HL-60 (cell line): Measurements from ENCODE around the gene C14orf180.

ENCODE experiments used
- GABPA ChIP-seq: IDR thresholded peaks from 2 replicates; pipeline ENCODE4 v1.6.1; 2012; ENCODE audit warnings: low read depth
- POLR2AphosphoS5 ChIP-seq: IDR thresholded peaks from 2 replicates; pipeline ENCODE4 v1.6.1; 2012; ENCODE audit warnings: low read depth
- TF ChIP-seq, protein P1 (sequence below): IDR thresholded peaks from one replicate; pipeline ENCODE4 v1.5.1; 2011; ENCODE audit warnings: low read length, control low read depth, inconsistent platforms; ENCODE audit not compliant: insufficient read depth
- TF ChIP-seq, protein P2 (sequence below): IDR thresholded peaks from 2 replicates; pipeline ENCODE4 v1.6.1; 2012; ENCODE audit warnings: low read depth; ENCODE audit not compliant: insufficient replicate concordance

DNA sequence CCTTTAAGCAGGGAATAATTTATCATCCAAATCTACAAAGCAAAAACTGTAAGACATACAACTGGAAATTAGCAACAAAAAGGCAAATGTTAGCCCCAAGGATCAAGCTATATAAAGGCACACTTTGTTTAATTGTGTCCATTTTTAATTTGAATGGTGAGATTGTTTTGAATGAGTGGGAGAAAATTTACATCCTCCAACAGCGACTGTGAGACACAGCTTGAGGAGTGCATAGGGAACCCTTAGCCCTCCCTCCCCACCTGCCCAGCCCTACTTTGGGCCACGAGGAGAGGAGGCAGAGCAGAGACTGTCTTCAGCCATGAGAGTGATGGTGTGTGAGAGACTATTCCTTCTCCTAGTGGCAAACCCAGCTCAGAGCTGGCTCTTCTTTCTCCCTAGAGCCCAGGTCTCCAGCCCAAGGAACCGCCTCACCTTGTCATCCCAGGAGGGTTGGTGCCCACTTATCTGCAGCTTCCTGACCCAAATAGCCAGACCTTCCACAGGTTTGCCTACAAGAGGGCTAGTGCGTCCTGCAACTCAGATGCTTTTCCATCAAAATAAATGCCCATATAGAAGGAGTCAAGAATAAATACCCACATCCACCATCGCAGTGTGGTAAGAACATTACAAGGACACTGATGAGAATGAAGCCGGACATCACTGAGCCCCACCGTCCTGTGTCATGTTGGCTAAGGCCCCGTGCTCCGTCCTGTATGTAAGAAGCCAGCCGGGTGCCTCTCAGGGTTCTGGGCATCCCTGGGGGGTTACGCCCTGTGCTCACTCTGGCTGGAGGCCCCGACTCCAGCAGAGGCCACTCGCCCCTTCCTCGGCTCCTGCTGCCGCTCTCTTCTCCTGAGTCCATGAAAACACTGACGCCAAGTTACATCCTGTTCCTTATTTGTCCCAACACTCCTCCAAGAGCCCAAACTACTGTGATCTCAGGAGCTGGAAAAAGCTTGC lies 36.4 kb upstream of the C14orf180 start:
- TF ChIP-seq, protein P1, sequence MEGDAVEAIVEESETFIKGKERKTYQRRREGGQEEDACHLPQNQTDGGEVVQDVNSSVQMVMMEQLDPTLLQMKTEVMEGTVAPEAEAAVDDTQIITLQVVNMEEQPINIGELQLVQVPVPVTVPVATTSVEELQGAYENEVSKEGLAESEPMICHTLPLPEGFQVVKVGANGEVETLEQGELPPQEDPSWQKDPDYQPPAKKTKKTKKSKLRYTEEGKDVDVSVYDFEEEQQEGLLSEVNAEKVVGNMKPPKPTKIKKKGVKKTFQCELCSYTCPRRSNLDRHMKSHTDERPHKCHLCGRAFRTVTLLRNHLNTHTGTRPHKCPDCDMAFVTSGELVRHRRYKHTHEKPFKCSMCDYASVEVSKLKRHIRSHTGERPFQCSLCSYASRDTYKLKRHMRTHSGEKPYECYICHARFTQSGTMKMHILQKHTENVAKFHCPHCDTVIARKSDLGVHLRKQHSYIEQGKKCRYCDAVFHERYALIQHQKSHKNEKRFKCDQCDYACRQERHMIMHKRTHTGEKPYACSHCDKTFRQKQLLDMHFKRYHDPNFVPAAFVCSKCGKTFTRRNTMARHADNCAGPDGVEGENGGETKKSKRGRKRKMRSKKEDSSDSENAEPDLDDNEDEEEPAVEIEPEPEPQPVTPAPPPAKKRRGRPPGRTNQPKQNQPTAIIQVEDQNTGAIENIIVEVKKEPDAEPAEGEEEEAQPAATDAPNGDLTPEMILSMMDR: no peak
- TF ChIP-seq POLR2AphosphoS5 (no peak), GABPA (no peak)
- TF ChIP-seq, protein P2, sequence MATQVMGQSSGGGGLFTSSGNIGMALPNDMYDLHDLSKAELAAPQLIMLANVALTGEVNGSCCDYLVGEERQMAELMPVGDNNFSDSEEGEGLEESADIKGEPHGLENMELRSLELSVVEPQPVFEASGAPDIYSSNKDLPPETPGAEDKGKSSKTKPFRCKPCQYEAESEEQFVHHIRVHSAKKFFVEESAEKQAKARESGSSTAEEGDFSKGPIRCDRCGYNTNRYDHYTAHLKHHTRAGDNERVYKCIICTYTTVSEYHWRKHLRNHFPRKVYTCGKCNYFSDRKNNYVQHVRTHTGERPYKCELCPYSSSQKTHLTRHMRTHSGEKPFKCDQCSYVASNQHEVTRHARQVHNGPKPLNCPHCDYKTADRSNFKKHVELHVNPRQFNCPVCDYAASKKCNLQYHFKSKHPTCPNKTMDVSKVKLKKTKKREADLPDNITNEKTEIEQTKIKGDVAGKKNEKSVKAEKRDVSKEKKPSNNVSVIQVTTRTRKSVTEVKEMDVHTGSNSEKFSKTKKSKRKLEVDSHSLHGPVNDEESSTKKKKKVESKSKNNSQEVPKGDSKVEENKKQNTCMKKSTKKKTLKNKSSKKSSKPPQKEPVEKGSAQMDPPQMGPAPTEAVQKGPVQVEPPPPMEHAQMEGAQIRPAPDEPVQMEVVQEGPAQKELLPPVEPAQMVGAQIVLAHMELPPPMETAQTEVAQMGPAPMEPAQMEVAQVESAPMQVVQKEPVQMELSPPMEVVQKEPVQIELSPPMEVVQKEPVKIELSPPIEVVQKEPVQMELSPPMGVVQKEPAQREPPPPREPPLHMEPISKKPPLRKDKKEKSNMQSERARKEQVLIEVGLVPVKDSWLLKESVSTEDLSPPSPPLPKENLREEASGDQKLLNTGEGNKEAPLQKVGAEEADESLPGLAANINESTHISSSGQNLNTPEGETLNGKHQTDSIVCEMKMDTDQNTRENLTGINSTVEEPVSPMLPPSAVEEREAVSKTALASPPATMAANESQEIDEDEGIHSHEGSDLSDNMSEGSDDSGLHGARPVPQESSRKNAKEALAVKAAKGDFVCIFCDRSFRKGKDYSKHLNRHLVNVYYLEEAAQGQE: no peak
